SH-SY5Y (cell line): ENCODE data around the gene CYS1.

Source experiments
- GATA2 ChIP-seq: IDR thresholded peaks from 2 replicates; pipeline ENCODE4 v1.6.1; 2011; ENCODE audit warnings: mild to moderate bottlenecking, low read depth, low read length
- GATA3 ChIP-seq: IDR thresholded peaks from 2 replicates; pipeline ENCODE4 v1.6.1; 2011; ENCODE audit warnings: low read depth, mild to moderate bottlenecking, low read length, moderate library complexity

DNA sequence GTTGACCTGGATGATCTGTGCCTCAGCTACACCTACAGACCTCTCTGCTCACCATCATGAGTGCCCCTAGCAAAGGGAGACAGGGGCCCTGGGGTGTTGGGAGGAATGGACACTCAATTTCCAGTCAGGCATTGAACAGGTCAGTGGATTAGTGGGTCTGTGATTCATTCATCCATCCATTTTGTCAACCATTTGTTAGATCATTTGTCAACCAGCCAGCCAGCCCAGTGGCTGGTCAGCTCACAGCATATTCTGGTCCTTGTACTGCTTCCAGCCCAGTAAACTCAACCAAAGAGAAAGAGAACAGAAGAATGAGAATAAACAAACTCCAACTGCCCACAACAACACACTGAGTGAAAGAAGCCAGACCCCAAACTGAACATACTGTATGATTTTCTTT is 41.5 kb downstream of the CYS1 start:
- TF ChIP-seq GATA3 (no peak), GATA2 (no peak)
